Osteocyte (in vitro differentiated cells): ENCODE measurements around the gene LMBRD2. TPM values are rescaled to one million over a fixed set of nuclear protein-coding genes. Genes with fewer than 3 reads are reported as not detected.

Experiments
- DNase-seq: peaks from one replicate; pipeline ENCODE4 v3.0.0; 2021; ENCODE audit warnings: mixed read lengths; ENCODE audit not compliant: unreplicated experiment; ENCODE audit errors: extremely low spot score
- H3K27ac Mint-ChIP-seq: one replicate; pipeline ENCODE4 v1.8.0; 2021; ENCODE audit warnings: mild to moderate bottlenecking, mixed read lengths; ENCODE audit not compliant: unreplicated experiment
- H3K27me3 Mint-ChIP-seq: one replicate; pipeline ENCODE4 v1.8.0; 2021; ENCODE audit warnings: mixed read lengths; ENCODE audit not compliant: unreplicated experiment
- H3K36me3 Mint-ChIP-seq: one replicate; pipeline ENCODE4 v1.8.0; 2021; ENCODE audit warnings: mixed read lengths; ENCODE audit not compliant: unreplicated experiment
- H3K4me1 Mint-ChIP-seq: one replicate; pipeline ENCODE4 v1.8.0; 2021; ENCODE audit warnings: mixed read lengths; ENCODE audit not compliant: unreplicated experiment
- H3K4me3 Mint-ChIP-seq: one replicate; pipeline ENCODE4 v1.8.0; 2021; ENCODE audit warnings: mild to moderate bottlenecking, moderate library complexity, mixed read lengths; ENCODE audit not compliant: unreplicated experiment
- H3K9me3 Mint-ChIP-seq: one replicate; pipeline ENCODE4 v1.8.0; 2021; ENCODE audit warnings: mixed read lengths; ENCODE audit not compliant: unreplicated experiment
- total RNA-seq: library from RNA; stranded (reverse); gene quantifications from 2 replicates; pipeline ENCODE4 v1.2.1, GENCODE V29; 2021
- TF ChIP-seq, protein P1 (sequence below): fragments of 200-600 bp; sonication (generic); IDR thresholded peaks from 2 replicates; pipeline ENCODE4 v1.5.0; 2021; ENCODE audit warnings: antibody characterized with exemption, mild to moderate bottlenecking, moderate library complexity

LMBRD2 gene
- total RNA-seq, 1 donor from 2014 or later = 8.2 TPM

DNA sequence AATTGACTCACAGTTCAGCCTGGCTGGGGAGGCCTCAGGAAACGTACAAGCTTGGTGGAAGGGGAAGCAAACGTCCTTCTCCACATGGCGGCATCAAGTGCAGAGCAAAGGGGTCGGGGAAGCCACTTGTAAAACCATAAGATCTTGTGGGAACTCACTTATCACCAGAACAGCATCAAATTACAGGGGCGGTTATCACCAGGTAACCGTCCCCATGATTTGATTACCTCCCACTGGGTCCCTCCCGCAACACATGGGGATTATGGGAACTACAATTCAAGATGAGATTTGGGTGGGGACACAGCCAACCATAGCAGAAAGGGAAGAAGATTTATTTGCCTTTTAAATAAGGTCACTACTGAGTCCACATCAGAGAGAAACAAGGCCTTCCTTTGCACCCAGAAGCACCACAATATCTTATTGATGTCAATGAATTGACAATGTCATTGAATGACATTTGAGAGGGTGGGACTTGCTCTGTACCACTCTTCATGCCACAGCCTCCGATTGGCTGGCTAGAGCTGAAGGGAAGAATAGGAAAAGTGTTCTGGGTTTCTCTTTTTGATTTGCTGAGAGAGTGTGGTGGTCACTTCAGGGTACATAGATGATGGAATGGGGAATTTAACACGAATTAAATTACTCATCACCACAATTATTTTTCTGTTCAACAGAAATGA, 11.3 kb upstream of the LMBRD2 start:
- Mint-ChIP-seq H3K4me3 (no peak overlapping the region), H3K27ac (no peak overlapping the region), H3K4me1 (peaks cover 16% of the 10 kb centered on the region), H3K27me3 (no peaks in the 10 kb centered on the region), H3K9me3 (no peaks in the 10 kb centered on the region), H3K36me3 (peaks cover 49% of the 10 kb centered on the region)
- DNase-seq = no peak
- TF ChIP-seq, protein P1, sequence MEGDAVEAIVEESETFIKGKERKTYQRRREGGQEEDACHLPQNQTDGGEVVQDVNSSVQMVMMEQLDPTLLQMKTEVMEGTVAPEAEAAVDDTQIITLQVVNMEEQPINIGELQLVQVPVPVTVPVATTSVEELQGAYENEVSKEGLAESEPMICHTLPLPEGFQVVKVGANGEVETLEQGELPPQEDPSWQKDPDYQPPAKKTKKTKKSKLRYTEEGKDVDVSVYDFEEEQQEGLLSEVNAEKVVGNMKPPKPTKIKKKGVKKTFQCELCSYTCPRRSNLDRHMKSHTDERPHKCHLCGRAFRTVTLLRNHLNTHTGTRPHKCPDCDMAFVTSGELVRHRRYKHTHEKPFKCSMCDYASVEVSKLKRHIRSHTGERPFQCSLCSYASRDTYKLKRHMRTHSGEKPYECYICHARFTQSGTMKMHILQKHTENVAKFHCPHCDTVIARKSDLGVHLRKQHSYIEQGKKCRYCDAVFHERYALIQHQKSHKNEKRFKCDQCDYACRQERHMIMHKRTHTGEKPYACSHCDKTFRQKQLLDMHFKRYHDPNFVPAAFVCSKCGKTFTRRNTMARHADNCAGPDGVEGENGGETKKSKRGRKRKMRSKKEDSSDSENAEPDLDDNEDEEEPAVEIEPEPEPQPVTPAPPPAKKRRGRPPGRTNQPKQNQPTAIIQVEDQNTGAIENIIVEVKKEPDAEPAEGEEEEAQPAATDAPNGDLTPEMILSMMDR = no peak

DNA sequence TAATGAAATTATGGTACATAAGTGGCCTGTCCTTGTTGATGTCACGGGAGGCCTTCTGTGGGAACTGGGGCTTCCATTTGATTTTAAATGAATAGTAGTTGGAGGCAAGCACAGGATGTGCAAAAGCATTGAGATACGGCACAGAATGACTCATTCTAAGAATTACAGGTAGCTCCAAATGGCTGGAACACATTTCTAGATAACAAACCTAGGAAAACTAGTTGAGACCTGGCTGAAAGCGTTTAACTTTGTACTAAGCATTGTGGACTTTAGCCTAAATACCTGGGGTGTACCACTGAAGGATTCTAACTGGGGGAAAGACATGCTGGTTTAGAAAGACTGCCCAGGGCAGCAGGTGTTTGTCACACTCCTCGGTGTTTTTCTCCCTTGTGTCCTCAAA, 9.7 kb upstream of the LMBRD2 start:
- Mint-ChIP-seq H3K9me3 (no peaks in the 10 kb centered on the region), H3K27me3 (no peaks in the 10 kb centered on the region), H3K36me3 (peaks cover 34% of the 10 kb centered on the region), H3K4me1 (peaks cover 32% of the 10 kb centered on the region), H3K27ac (no peak overlapping the region), H3K4me3 (no peak overlapping the region)
- DNase-seq = no peak
- TF ChIP-seq, protein P1 = no peak

DNA sequence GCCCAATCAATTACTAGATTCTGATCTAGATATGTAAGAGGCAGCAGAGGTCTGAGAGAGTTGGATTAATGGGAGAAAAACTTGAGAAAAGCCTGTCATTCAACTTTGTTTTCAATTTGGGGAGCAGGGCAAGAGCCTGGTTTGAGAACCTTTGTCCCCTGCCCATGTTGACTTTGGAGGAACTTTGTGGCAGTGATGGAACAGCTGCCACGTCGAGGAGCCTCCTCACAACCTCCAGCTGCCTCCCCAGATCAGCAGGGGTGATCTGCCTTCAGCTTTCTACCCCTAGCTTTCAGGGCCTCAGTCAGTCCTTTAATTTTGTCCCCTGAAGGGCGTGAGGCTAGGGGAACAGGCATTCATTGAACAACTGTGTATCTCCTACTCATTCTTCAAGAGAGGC, 8.9 kb upstream of the LMBRD2 start:
- Mint-ChIP-seq H3K9me3 (no peaks in the 10 kb centered on the region), H3K4me1 (peaks cover 39% of the 10 kb centered on the region), H3K36me3 (peaks cover 33% of the 10 kb centered on the region), H3K27ac (no peak overlapping the region), H3K27me3 (no peaks in the 10 kb centered on the region), H3K4me3 (no peak overlapping the region)
- DNase-seq = no peak
- TF ChIP-seq, protein P1 = no peak

DNA sequence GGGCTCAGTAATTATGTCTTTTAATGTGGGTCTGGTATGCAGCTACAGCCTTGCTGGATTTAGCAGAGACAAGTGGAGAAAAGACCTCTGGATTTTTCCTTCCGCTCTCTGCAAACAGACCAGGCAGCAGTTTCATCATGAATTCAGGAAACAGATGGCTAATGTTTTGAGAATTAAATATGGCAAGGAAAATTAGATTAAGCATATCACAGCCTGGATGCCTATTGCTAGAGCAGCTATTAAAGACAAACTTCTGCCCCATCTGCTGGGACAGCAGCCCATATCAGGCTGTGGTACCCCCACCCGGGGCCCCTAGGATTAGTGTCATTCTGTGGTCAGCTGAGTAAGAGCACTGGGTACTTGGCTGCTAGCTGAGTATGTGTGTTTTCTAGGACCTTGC, 6.5 kb upstream of the LMBRD2 start:
- peaks cover 37% of the 10 kb centered on the region for H3K36me3 Mint-ChIP-seq
- TF ChIP-seq, protein P1 = no peak
- DNase-seq = no peak
- H3K4me1 Mint-ChIP-seq = peaks cover 56% of the 10 kb centered on the region
- H3K27me3 Mint-ChIP-seq = no peaks in the 10 kb centered on the region
- H3K27ac Mint-ChIP-seq = peak overlapping the region; percentile 90
- H3K4me3 Mint-ChIP-seq = no peak overlapping the region
- H3K9me3 Mint-ChIP-seq = no peaks in the 10 kb centered on the region

DNA sequence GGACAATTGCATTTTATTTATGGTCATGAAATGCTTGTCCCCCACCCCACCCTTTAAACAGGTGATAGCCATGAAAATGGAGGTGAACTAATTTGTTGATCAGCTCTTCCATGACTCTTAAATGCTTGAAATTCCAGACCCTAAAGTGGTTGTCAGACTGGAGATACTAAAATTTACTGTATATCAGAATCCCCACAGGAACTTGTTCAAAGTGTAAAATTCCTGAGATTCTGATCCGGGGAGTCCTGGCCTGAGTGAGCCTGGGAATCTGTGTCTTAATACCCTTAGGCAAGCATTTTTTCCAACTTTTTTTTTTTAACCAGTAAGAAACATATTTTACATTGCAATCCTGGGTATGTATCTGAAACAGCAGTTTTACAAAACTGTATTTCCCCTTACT, 4.9 kb upstream of the LMBRD2 start:
- TF ChIP-seq, protein P1 = no peak
- Mint-ChIP-seq H3K9me3 (no peaks in the 10 kb centered on the region), H3K4me3 (peak overlapping the region; percentile 41), H3K36me3 (peaks cover 24% of the 10 kb centered on the region), H3K27me3 (no peaks in the 10 kb centered on the region), H3K4me1 (peaks cover 61% of the 10 kb centered on the region), H3K27ac (peak overlapping the region; percentile 90)
- DNase-seq = no peak
